Measurements from ENCODE around the gene BMP6. TPM values are rescaled to one million over a fixed set of nuclear protein-coding genes. Genes with fewer than 3 reads are reported as not detected.
A peak's percentile ranks its signal among the peaks of the same experiment; 100 is the strongest.

Gene BMP6
- polyA plus RNA-seq, 3 donors = not detected

GRCh38 chr6:7730784-7731227, 4.9 kb downstream of the BMP6 start:
- Mint-ChIP-seq H3K4me3 (peak overlapping the region in 1 of 2 donors; percentile 71), H3K36me3 (peaks cover 0 to 9% of the 10 kb centered on the region in 2 donors), H3K4me1 (peaks cover 26% of the 10 kb centered on the region), H3K9me3 (peaks cover 0 to 18% (median 9%) of the 10 kb centered on the region in 7 donors), H3K27ac (peak overlapping the region in 1 of 7 donors; percentile 19), H3K27me3 (ENCODE audit: low read depth in 3 of 3) (peaks cover 60 to 73% (median 61%) of the 10 kb centered on the region in 3 donors)
- H3K4me2 ChIP-seq (replicated peaks; ENCODE audit: extremely low read depth, low read length, poor library complexity, severe bottlenecking) = no peak overlapping the region
- peak in 2 of 3 donors; percentile 23 to 48 for DNase-seq
- H3K27ac ChIP-seq (ENCODE audit: low read depth in 1 of 2, low read length in 2 of 2) = no peak overlapping the region
- H4K20me1 ChIP-seq (ENCODE audit: insufficient read depth, low read length) = no peaks in the 10 kb centered on the region
- H3K4me3 ChIP-seq (replicated peaks in 1 of 3; ENCODE audit: low read depth in 2 of 3, low read length in 3 of 3) = no peak overlapping the region
- H3K27me3 ChIP-seq (ENCODE audit: control insufficient read depth in 2 of 2, insufficient read depth in 2 of 2, low read length in 2 of 2) = peaks cover 47 to 53% of the 10 kb centered on the region in 2 donors
- no peak for TF ChIP-seq CTCF (IDR thresholded peaks at IDR 0.05)
- H3K9ac ChIP-seq (ENCODE audit: insufficient read depth, low read length, poor library complexity, severe bottlenecking) = no peak overlapping the region
- peaks cover 19 to 30% of the 10 kb centered on the region in 2 donors for H3K4me1 ChIP-seq (ENCODE audit: control insufficient read depth in 1 of 2, insufficient read depth in 2 of 2, low read length in 2 of 2)
- H3K79me2 ChIP-seq (ENCODE audit: insufficient read depth, low read length) = no peaks in the 10 kb centered on the region
- intact Hi-C loops (cut with micrococcal nuclease) = no loop called here
- H2AFZ ChIP-seq (ENCODE audit: insufficient read depth, low read depth, low read length, poor library complexity, severe bottlenecking) = no peak overlapping the region
- peaks cover 0 to 19% of the 10 kb centered on the region in 2 donors for H3K9me3 ChIP-seq (replicated peaks in 1 of 2; ENCODE audit: control insufficient read depth in 1 of 2, insufficient read depth in 1 of 2, low read length in 2 of 2)
- WGBS (ENCODE audit: insufficient coverage) = 83% methylated on average over 3 of the region's 10 CpGs
- no peaks in the 10 kb centered on the region for H3K36me3 ChIP-seq (replicated peaks in 1 of 2; ENCODE audit: control insufficient read depth in 1 of 2, insufficient read depth in 2 of 2, low read length in 2 of 2)

GRCh38 chr6:7731294-7731693, 5.4 kb downstream of the BMP6 start:
- H3K4me1 ChIP-seq (ENCODE audit: control insufficient read depth in 1 of 2, insufficient read depth in 2 of 2, low read length in 2 of 2) = peaks cover 18 to 25% of the 10 kb centered on the region in 2 donors
- peaks cover 22% of the 10 kb centered on the region for H3K4me1 Mint-ChIP-seq

More at GRCh38 chr6:7731294-7731693, 5.4 kb downstream of the BMP6 start:
- no CpG with 5 or more reads among the region's 2 CpGs for WGBS (ENCODE audit: insufficient coverage)
- Histone ChIP-seq H4K20me1 (ENCODE audit: insufficient read depth, low read length) (no peaks in the 10 kb centered on the region), H2AFZ (ENCODE audit: insufficient read depth, low read depth, low read length, poor library complexity, severe bottlenecking) (no peak overlapping the region), H3K4me3 (replicated peaks in 1 of 3; ENCODE audit: low read depth in 2 of 3, low read length in 3 of 3) (no peak overlapping the region), H3K79me2 (ENCODE audit: insufficient read depth, low read length) (no peaks in the 10 kb centered on the region), H3K27ac (ENCODE audit: low read depth in 1 of 2, low read length in 2 of 2) (no peak overlapping the region), H3K27me3 (ENCODE audit: control insufficient read depth in 2 of 2, insufficient read depth in 2 of 2, low read length in 2 of 2) (peaks cover 47 to 53% of the 10 kb centered on the region in 2 donors), H3K36me3 (replicated peaks in 1 of 2; ENCODE audit: control insufficient read depth in 1 of 2, insufficient read depth in 2 of 2, low read length in 2 of 2) (no peaks in the 10 kb centered on the region), H3K9ac (ENCODE audit: insufficient read depth, low read length, poor library complexity, severe bottlenecking) (no peak overlapping the region), H3K9me3 (replicated peaks in 1 of 2; ENCODE audit: control insufficient read depth in 1 of 2, insufficient read depth in 1 of 2, low read length in 2 of 2) (peaks cover 0 to 19% of the 10 kb centered on the region in 2 donors), H3K4me2 (replicated peaks; ENCODE audit: extremely low read depth, low read length, poor library complexity, severe bottlenecking) (no peak overlapping the region)
- Mint-ChIP-seq H3K36me3 (peaks cover 0 to 9% of the 10 kb centered on the region in 2 donors), H3K27ac (no peak overlapping the region), H3K9me3 (peaks cover 0 to 15% (median 7%) of the 10 kb centered on the region in 7 donors), H3K4me3 (peak overlapping the region in 1 of 2 donors; percentile 71), H3K27me3 (ENCODE audit: low read depth in 3 of 3) (peaks cover 55 to 68% (median 56%) of the 10 kb centered on the region in 3 donors)
- intact Hi-C loops (cut with micrococcal nuclease) = no loop called here
- no peak for DNase-seq
- TF ChIP-seq CTCF (IDR thresholded peaks at IDR 0.05) = no peak

All from CD14-positive monocyte (primary cell).